ENCODE data around the gene SMARCC2. TPM values are rescaled to one million over a fixed set of nuclear protein-coding genes. Genes with fewer than 3 reads are reported as not detected.

Gene SMARCC2
- total RNA-seq, 1 experiment from 2014 or later, result 38.4 TPM

- TF ChIP-seq EZH2phosphoT487 (IDR thresholded peaks at IDR 0.05; ENCODE audit: borderline replicate concordance, low read length), result no peak
- TF ChIP-seq, protein P1, sequence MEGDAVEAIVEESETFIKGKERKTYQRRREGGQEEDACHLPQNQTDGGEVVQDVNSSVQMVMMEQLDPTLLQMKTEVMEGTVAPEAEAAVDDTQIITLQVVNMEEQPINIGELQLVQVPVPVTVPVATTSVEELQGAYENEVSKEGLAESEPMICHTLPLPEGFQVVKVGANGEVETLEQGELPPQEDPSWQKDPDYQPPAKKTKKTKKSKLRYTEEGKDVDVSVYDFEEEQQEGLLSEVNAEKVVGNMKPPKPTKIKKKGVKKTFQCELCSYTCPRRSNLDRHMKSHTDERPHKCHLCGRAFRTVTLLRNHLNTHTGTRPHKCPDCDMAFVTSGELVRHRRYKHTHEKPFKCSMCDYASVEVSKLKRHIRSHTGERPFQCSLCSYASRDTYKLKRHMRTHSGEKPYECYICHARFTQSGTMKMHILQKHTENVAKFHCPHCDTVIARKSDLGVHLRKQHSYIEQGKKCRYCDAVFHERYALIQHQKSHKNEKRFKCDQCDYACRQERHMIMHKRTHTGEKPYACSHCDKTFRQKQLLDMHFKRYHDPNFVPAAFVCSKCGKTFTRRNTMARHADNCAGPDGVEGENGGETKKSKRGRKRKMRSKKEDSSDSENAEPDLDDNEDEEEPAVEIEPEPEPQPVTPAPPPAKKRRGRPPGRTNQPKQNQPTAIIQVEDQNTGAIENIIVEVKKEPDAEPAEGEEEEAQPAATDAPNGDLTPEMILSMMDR (conservative IDR thresholded peaks at IDR 0.05; ENCODE audit: low read depth, low read length), result no peak
- TF ChIP-seq EZH2 (IDR thresholded peaks at IDR 0.05; ENCODE audit: low read length, unreplicated experiment), result no peak
- Histone ChIP-seq H3K4me1 (ENCODE audit: insufficient read depth, low read length) (peaks cover 15% of the 10 kb centered on the region), H4K20me1 (ENCODE audit: low read length) (no peaks in the 10 kb centered on the region), H3K9ac (ENCODE audit: low read length) (no peak overlapping the region), H3K27ac (ENCODE audit: low read length) (no peak overlapping the region), H3K4me2 (ENCODE audit: low read length) (no peak overlapping the region), H3K36me3 (ENCODE audit: low read depth, low read length) (no peaks in the 10 kb centered on the region), H3K9me3 (ENCODE audit: low read length) (no peaks in the 10 kb centered on the region), H2AFZ (ENCODE audit: low read length) (peak overlapping the region; percentile 26; the same call in 1 of the 2 replicates), H3K9me2 (replicated peaks; ENCODE audit: low read length) (no peaks in the 10 kb centered on the region), H3K79me2 (ENCODE audit: low read length) (peaks cover 14% of the 10 kb centered on the region), H3K27me3 (ENCODE audit: low read length) (no peaks in the 10 kb centered on the region), H3K4me3 (ENCODE audit: low read length) (no peak overlapping the region), H3F3A (ENCODE audit: low read length, unreplicated experiment) (no peaks in the 10 kb centered on the region)
- POLR2A ChIA-PET (ENCODE audit: unreplicated experiment), result no interaction called here
- BruUV-seq (replicated peaks), result no TSS peak
- intact Hi-C loops (cut with micrococcal nuclease), result loop anchor here (10.0 kb wide), 1 partner anchor 272 kb away; the partner anchor contains the start of gene SPRYD4
- CTCF ChIA-PET, result no interaction called here
- ATAC-seq, result no peak
- DNase-seq, result no peak
Observed at GRCh38 chr12:56192582-56192981, 3.3 kb upstream of the SMARCC2 start.

DNA sequence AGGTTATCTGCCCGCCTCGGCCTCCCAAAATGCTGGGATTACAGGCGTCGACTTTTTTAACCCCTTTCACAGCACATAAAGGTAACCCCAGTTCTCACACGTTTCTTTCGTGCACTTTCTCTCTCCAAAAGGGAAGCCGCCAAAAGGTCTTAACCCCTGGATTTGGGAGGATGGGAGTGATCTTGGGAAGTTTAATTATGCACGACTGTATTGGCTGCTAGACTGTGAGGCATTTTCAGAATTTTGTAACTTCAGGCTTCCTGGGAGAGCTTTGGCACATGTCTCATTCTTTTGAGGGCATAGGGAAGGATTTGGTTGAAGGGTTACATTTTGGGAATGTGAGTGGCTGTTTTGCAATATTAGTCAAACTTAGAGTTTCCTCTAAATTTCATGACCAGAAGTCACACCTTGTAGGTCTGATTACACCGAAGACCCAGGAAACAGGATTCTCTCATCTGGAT is 1.4 kb upstream of the SMARCC2 start:
- Histone ChIP-seq H3K4me1 (ENCODE audit: insufficient read depth, low read length) (peaks cover 21% of the 10 kb centered on the region), H3K79me2 (ENCODE audit: low read length) (peaks cover 29% of the 10 kb centered on the region), H3K9ac (ENCODE audit: low read length) (peak overlapping the region; percentile 73; the same call in 1 of the 2 replicates), H3K4me3 (ENCODE audit: low read length) (peak overlapping the region; percentile 77), H3K27me3 (ENCODE audit: low read length) (no peaks in the 10 kb centered on the region), H3K9me2 (replicated peaks; ENCODE audit: low read length) (no peaks in the 10 kb centered on the region), H3K4me2 (ENCODE audit: low read length) (peak overlapping the region; percentile 97), H3K9me3 (ENCODE audit: low read length) (no peaks in the 10 kb centered on the region), H3K27ac (ENCODE audit: low read length) (no peak overlapping the region), H2AFZ (ENCODE audit: low read length) (peak overlapping the region; percentile 98), H3K36me3 (ENCODE audit: low read depth, low read length) (peaks cover 3% of the 10 kb centered on the region; the same call in 1 of the 2 replicates), H3F3A (ENCODE audit: low read length, unreplicated experiment) (no peaks in the 10 kb centered on the region), H4K20me1 (ENCODE audit: low read length) (no peaks in the 10 kb centered on the region)
- TF ChIP-seq, protein P1 (conservative IDR thresholded peaks at IDR 0.05; ENCODE audit: low read depth, low read length), result no peak
- TF ChIP-seq EZH2 (IDR thresholded peaks at IDR 0.05; ENCODE audit: low read length, unreplicated experiment) (no peak), EZH2phosphoT487 (IDR thresholded peaks at IDR 0.05; ENCODE audit: borderline replicate concordance, low read length) (no peak)
- POLR2A ChIA-PET (ENCODE audit: unreplicated experiment), result no interaction called here
- ATAC-seq (no peak), DNase-seq (no peak)
- intact Hi-C loops (cut with micrococcal nuclease), result loop anchor here (10.0 kb wide), 1 partner anchor 274 kb away; the partner anchor contains the start of gene SPRYD4
- BruUV-seq (replicated peaks), result no TSS peak
- CTCF ChIA-PET, result interaction anchor here (1.8 kb wide), 1 partner anchor 31 kb away, joined by 9 read pairs; the partner anchor contains the start of gene RNF41
